Left ventricle myocardium superior (tissue), 1 donor: ENCODE measurements around the gene HHIPL1. TPM values are rescaled to one million over a fixed set of nuclear protein-coding genes. Genes with fewer than 3 reads are reported as not detected.

ENCODE experiments used
- ATAC-seq: fragments of 200-7000 bp; cut with Tn5 transposase; one replicate; pipeline ENCODE4 v1.9.1; 2020; ENCODE audit warnings: mild to moderate bottlenecking, moderate library complexity
- DNase-seq: peaks from one replicate; pipeline ENCODE4 v3.0.0-alpha.2; 2020
- intact Hi-C: fragments of 100-400 bp; cut with micrococcal nuclease; formaldehyde crosslinking; loops from one replicate; pipeline ENCODE4 v1.11.0; 2022
- total RNA-seq: library from RNA; stranded (reverse); fragmentation: NEBNext Ultra II Directional; extraction: Animal tissue kit (Norgen Biotek cat#: 25700); gene quantifications from one replicate; pipeline ENCODE4 v1.2.1, GENCODE V29; 2021
- donor health status: DM: no; HTN: yes; CAD: no; lungs with severe emphysema.

Gene HHIPL1
- total RNA-seq, 1 donor from 2014 or later, result 1.5 TPM

GRCh38 chr14:99718031-99718810 is 73.3 kb downstream of the HHIPL1 start:
- intact Hi-C loops, result no loop called here
- ATAC-seq, result no peak

GRCh38 chr14:99718811-99719192 is 73.9 kb downstream of the HHIPL1 start:
- intact Hi-C loops, result no loop called here
- ATAC-seq (no peak), DNase-seq (no peak)

More at GRCh38 chr14:99718031-99718810, 73.3 kb downstream of the HHIPL1 start:
- no peak for DNase-seq

GRCh38 chr14:99720941-99721791 is 76.2 kb downstream of the HHIPL1 start:
- intact Hi-C loops, result no loop called here
- ATAC-seq, result no peak
- no peak for DNase-seq

GRCh38 chr14:99721792-99722516 is 77.0 kb downstream of the HHIPL1 start:
- no peak for ATAC-seq
- DNase-seq, result no peak
- intact Hi-C loops, result no loop called here

- ATAC-seq, result no peak
- intact Hi-C loops, result no loop called here
- DNase-seq, result no peak
These were observed 77.8 kb downstream of the HHIPL1 start for GRCh38 chr14:99722741-99723140.

GRCh38 chr14:99724196-99724891 is 79.4 kb downstream of the HHIPL1 start:
- intact Hi-C loops, result no loop called here
- ATAC-seq (no peak), DNase-seq (no peak)

DNA sequence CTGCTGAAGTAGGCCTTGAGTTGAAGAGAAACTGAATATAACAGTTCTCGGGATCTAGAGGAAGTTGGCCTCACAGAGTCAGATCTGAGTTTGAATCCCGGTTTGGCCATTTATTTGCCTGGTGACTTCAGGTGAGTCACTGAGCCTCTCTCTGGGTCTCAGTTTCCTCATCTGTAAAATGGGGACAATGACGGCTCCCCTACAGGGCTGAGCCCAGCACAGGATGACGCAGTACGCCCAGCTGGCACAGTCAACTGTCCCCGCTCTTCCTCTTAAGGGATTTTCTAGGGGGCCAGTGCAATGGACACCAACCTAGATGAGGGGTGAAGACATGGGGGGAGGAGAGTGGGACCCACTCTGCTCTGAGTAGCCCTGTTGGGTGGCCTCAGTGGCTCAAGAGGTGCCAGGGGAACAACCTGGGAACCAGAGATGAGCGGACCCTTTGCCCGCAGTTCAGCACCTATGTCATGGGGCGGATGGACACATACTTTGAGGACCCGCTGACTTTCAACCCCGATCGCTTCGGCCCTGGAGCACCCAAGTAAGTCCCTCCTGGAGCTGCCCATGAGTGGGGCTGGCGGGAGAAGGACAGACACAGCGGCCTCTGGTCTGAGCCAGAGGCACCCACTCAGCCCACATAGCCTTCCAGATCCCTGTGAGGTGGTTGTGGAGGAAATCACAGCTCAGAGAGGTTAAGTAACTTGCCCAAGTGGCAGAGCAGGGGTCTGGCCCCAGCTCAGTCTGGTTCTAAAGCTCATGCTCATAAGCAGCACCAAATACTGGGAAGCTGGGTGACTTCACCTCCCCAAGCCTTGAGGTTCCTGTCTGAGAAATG is 80.2 kb downstream of the HHIPL1 start:
- intact Hi-C loops, result no loop called here
- DNase-seq, result no peak

GRCh38 chr14:99725774-99726537 is 81.0 kb downstream of the HHIPL1 start:
- no peak for ATAC-seq
- intact Hi-C loops, result no loop called here
- no peak for DNase-seq

More for the DNA sequence above, 80.2 kb downstream of the HHIPL1 start:
- ATAC-seq, result no peak

DNA sequence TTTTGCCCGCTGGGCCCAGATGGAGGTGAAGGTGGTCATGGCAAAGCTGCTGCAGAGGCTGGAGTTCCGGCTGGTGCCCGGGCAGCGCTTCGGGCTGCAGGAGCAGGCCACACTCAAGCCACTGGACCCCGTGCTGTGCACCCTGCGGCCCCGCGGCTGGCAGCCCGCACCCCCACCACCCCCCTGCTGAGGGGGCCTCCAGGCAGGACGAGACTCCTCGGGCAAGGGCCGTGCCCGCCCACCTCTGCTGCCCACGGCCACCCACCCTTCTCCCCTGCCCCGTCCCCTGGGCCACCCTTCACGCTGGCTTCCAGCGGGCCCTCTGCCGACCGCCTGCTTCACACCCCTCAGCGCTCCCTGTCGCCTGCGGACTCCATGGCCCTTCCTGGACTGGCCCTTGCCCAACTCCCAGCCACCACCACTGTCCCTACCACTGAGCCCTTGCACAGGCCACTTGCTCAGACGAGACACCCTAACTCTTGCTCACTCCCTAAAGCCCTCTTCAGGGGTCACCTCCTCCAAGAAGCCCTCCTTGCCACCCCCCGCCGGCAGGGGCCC is 81.7 kb downstream of the HHIPL1 start:
- DNase-seq, result no peak

GRCh38 chr14:99727096-99727870 is 82.4 kb downstream of the HHIPL1 start:
- ATAC-seq (no peak), DNase-seq (no peak)
- intact Hi-C loops, result no loop called here

More for the DNA sequence above, 81.7 kb downstream of the HHIPL1 start:
- no peak for ATAC-seq
- intact Hi-C loops, result no loop called here

GRCh38 chr14:99728231-99728920 is 83.4 kb downstream of the HHIPL1 start:
- DNase-seq (no peak), ATAC-seq (no peak)
- intact Hi-C loops, result no loop called here

GRCh38 chr14:99728981-99729451 is 84.1 kb downstream of the HHIPL1 start:
- intact Hi-C loops, result no loop called here
- ATAC-seq (no peak), DNase-seq (no peak)
